Spleen (tissue), 7 donors: ENCODE measurements around the gene SAT2.

Source experiments
- CTCF ChIP-seq, 11 experiments: fragments of 200-600 bp in 7 of 11; fragments of 450-650 bp in 4 of 11; sonication (generic) in 4 of 11; IDR thresholded peaks in 8 of 11; conservative IDR thresholded peaks in 3 of 11; 1 replicate in 7 of 11; 2 replicates in 4 of 11; pipeline versions ENCODE4 v1.4.0 to v1.8.0; 2016 to 2021; ENCODE audit warnings: antibody characterized with exemption in 11 of 11, inconsistent platforms in 4 of 11, mild to moderate bottlenecking in 1 of 11
- POLR2A ChIP-seq, 3 donors: fragments of 450-650 bp; IDR thresholded peaks; one replicate each; pipeline ENCODE4 v1.5.1; 2017; ENCODE audit warnings: antibody characterized with exemption in 3 of 3, mild to moderate bottlenecking in 1 of 3
- POLR2AphosphoS5 ChIP-seq, 3 donors: sonication (generic); formaldehyde crosslinking; IDR thresholded peaks; one replicate each; pipeline ENCODE4 v1.5.1; 2017; ENCODE audit warnings: antibody characterized with exemption in 3 of 3
- donor health status: DM: no; HTN: no; CAD: no; lungs with moderate emphysema.
- donor health status: DM: no; HTN: no; CAD: no.
- donor health status: DM: no; HTN: no; CAD: no.

GRCh38 chr17:7651665-7652387 lies 24.2 kb upstream of the SAT2 start:
- TF ChIP-seq CTCF (IDR thresholded peaks at IDR 0.05 in 8 of 11, conservative IDR thresholded peaks at IDR 0.05 in 3 of 11) (no peak), POLR2A (IDR thresholded peaks at IDR 0.05) (no peak), POLR2AphosphoS5 (IDR thresholded peaks at IDR 0.05) (no peak)
